Hematopoietic multipotent progenitor cell treated with erythropoietin and hydrocortisone succinate and interleukin-3 and kit ligand, for 6 days (in vitro differentiated cells): ENCODE data around the gene SLC29A2.

ENCODE experiments used
- DNase-seq: peaks from one replicate; pipeline ENCODE4 v3.0.0-alpha.2; 2015

The SLC29A2 gene

DNA sequence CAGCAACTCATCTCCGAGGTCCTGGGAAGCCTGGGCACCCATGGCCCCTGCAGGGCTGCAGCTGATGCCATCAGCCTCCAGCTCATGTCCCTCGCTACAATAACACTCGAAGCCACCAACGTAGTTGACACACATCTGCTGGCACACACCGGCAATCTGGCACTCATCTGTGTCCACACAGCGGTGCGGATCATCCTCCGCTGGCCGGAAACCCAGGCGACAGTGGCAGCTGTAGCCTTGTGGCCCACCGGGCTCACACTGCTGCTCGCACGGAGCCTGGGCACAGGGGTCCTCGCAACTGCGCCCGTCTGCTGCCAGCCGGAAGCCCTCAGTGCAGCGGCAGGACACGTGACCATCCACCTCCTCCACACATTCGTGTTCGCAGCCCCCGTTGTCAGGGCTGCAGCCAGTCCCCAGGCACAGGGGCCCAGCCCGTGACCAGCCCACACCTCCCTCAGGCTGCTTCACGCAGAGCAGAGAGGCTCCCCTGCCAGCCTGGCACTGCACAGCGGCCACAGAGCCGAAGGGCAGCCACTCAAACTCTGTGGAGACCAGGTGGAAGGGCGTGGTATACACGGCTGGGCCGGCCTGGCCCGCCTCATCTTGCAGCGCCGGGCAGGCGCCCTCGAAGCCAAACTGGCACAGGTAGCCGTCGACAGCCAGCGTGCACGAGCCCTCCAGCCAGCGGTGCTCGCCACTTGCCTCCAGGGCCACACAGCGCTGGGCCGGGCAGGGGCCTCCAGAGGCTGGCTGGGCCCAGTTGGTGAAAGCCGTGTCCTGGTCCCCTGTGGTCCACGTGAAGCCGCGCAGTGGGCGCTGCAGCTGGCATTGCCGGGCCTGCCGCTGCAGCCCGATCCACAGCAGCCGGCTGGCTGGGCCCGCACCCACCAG, 55.4 kb downstream of the SLC29A2 start:
- no peak for DNase-seq

DNA sequence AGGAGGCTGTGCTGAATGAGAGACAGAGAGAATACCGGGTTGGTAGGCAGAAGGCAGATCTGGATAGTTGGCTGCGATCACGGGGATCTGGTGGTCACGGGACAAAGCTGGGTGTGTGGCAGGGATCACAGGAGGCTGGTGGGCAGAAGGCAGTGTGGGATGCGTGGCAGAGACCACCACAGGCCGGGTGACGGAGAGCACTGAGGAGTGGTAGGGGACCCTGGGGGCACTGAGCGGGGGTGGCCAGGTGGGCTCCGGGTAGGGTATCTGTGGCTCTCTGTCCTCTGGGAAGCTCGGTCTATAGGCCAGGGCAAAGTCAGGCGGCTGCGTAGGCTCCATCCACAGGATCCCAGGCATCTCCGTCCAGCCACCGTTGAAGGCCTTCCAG, 56.1 kb downstream of the SLC29A2 start:
- no peak for DNase-seq

DNA sequence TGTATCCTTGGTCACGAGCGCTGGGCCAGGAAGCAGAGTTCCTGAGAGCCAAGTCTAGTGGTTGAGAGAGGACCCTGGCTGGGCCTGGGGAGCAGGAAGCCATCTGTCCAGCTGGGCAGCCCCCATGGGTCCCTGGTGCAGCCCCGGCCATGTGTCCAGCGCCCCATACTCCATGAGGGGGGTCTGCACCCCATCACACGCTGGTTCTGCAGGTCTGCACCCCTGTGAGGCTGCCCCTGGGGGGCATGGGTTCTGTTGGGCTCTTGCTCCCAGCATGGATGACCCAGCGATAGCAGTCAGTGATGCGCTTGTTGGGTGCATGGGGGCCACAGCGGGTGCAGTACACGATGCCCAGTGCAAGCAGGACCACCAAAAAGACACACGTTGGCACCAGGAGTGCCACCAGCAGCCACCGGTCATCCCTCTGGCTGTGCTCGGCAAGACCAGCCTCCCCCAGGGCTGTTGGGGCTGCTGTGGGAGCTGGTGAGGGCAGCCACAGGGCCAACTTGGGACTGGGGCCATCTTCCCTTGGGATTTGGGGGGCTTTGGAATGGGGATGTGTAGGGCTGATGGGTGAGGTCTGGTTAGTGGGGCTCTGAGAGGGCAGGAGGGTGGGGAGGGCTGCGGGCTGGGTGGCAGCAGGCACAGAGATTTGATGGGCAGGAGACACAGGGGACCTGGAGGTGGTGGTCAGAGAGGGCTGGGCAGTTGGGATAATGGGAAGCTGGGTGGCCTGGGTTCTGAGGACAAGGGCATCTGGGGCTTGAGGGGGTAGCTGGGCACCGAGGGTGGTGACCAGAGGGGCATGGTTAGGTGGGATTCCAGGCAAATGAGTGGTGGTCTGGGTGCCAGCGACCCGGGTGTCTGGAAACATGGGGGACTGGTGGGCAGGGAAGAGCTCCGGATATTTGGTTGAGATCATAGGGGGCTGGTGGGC, 56.7 kb downstream of the SLC29A2 start:
- DNase-seq, result no peak

DNA sequence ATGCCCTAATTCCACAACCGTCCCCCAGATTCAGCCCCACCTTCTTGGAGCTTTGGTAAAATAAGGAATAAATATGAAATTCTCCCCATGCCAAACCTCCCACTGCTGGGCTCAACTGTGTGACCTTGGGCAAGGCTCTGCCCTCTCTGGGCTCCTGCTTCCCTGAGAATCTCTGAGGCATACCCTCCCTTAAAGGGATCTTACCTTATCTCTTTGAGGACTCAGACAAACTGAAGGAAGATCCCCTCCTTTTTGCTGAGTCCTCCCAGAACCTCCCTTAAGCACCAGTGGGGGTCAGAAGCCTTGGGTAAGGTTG, 57.4 kb downstream of the SLC29A2 start:
- DNase-seq, result no peak

DNA sequence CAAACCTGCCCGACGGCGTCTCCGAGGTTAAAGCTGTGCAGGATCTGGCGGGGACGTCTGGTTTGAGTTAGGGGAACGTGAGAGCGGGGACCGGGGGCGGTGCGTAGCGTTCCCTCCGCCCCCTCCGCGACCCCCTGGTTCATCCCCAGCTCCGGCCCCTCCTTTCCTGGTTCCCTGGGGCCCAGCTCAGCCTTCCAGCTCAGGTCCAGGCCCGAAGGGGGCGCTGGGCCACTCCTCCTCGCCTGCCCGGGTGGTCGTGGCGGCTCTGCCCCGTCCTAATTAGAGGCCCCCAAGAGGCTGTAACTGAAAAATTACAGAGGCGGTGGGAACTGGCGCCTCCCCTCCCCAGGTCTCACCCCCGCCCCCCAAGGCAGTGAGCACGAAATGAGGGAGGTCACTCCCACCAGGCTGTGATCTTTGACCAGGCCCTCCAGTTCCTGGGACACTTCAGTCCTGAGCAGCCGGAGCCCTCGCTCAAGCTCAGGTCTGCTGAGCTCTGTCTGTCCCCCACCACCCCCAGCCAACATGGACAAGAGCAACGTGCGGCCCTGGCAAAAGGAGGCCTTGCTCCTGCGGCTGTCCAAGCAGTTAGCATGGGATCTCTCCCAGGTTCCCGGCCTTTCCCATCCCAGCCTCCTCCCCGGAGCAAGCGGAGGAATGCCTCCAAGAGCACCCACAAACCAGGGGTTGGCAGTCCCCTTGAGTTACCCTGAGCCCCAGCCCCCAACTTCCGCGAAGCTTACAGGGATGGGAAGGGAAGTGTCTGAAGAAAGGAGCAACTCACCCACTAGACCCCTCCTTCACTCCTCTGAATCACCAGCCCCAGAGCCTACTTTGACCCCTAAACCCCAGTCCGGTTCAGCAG, 58.0 kb downstream of the SLC29A2 start:
- DNase-seq, result no peak

DNA sequence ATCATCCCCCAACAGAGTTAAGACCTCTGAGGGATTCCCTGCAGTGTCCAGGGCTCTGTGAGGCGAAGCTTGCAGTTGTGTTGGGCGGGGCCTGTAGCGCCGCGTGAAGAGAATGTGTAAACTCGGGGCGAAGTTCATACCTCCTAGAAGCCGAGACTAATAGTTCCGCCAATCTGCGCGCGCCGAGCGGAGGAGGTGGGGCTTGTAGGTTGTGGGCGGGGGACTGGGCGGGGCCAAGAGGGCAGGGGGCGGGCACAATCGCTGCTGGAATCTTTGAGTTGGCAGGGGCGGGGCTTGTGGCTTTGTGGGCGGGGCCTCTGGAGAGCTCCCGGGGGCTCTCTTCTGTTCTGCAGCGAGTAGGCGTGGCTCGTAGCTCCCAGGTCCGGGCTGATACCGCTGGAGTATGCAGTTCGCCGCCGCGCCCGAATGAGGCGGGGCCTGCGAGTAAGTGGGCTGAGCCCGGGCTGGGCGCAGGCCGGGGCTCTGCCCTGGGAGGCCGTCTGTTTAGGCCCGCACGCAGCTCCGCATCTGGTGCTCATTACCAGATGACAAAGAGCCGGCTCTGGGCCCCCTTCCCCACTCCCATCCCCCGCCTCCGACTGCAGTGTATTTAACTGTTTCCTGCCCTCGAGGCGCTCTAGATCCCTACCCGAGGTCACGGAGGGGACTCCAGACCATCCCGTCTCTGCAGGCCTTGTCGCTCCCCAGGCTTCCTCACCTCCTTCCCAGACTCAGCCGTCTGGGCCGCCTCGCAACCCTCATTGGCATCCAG, 58.8 kb downstream of the SLC29A2 start:
- DNase-seq, result peak; percentile 99
